RWPE1 (cell line): ENCODE results near the gene PPA2.

ENCODE experiments used
- CTCF ChIA-PET: fragments of 350-600 bp; sonication (Branson Sonifier 250); formaldehyde crosslinking; extraction: SDS; loops from one replicate; lab custom pipeline; 2021; lab: Yijun Ruan, JAX
- POLR2A ChIA-PET: fragments of 400-600 bp; formaldehyde crosslinking; extraction: SDS; loops from one replicate; lab custom pipeline; 2020; ENCODE audit warnings: antibody characterized with exemption; ENCODE audit not compliant: low non-redundant PET; lab: Yijun Ruan, JAX
- DNase-seq: peaks from one replicate; pipeline ENCODE4 v3.0.0; 2012; ENCODE audit warnings: low spot score
- H3K27ac ChIP-seq: fragments of 450-650 bp; 2 replicates; pipeline ENCODE4 v1.5.1; 2017
- TF ChIP-seq, protein P1 (sequence below): fragments of 450-650 bp; conservative IDR thresholded peaks from 2 replicates; pipeline ENCODE4 v1.5.1; 2017; ENCODE audit warnings: low read depth, mild to moderate bottlenecking

The PPA2 gene

DNA sequence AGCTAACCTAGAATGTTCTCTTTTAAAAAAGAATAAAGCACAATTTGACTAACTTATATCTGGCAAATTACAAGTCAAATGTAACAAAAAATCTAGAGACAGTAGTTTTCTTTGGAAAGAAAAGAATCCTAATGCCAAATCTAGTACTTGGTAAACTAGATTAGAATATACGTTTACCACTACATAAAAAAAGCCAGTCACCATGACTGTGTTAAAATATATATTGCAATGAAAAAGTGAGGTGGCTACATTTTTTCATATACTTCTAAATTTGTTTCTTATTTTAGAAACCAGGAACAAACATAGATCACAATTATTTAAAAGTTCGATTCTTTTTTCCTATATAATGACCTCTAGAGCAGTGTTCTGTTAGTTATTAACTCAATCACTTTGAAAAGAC, 29.6 kb upstream of the PPA2 start:
- H3K27ac ChIP-seq: no peak overlapping the region
- CTCF ChIA-PET: interaction anchor here (1.4 kb wide), 1 partner anchor 17 kb away, joined by 4 read pairs; no protein-coding TSS in a partner anchor
- POLR2A ChIA-PET: no interaction called here
- no peak for DNase-seq
- TF ChIP-seq, protein P1, sequence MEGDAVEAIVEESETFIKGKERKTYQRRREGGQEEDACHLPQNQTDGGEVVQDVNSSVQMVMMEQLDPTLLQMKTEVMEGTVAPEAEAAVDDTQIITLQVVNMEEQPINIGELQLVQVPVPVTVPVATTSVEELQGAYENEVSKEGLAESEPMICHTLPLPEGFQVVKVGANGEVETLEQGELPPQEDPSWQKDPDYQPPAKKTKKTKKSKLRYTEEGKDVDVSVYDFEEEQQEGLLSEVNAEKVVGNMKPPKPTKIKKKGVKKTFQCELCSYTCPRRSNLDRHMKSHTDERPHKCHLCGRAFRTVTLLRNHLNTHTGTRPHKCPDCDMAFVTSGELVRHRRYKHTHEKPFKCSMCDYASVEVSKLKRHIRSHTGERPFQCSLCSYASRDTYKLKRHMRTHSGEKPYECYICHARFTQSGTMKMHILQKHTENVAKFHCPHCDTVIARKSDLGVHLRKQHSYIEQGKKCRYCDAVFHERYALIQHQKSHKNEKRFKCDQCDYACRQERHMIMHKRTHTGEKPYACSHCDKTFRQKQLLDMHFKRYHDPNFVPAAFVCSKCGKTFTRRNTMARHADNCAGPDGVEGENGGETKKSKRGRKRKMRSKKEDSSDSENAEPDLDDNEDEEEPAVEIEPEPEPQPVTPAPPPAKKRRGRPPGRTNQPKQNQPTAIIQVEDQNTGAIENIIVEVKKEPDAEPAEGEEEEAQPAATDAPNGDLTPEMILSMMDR: no peak

DNA sequence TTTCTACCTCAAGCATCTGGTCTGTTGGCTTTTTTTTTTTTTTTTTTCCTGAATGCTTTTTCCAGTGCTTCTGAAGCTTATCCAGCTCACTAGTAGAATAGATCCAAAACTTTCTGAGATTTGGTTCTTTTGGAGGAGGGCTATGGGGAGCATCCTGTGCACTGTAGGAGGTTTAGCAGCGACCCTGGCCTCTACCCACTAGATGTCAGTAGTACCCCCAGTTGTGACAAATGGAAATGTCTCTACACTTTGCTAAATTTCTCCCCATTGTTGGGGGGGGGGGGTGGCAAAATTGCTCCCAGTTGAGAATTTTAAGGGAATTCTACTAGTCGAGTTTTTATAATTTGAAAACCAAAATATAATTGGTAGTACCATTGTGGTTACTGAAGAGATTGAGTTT, 23.0 kb upstream of the PPA2 start:
- ChIA-PET CTCF (interaction anchor here (0.6 to 0.8 kb wide), 6 partner anchors 16 to 588 kb away, joined by 3 to 6 read pairs (median 3); no protein-coding TSS in a partner anchor), POLR2A (no interaction called here)
- TF ChIP-seq, protein P1: no peak
- no peak overlapping the region for H3K27ac ChIP-seq
- DNase-seq: no peak

DNA sequence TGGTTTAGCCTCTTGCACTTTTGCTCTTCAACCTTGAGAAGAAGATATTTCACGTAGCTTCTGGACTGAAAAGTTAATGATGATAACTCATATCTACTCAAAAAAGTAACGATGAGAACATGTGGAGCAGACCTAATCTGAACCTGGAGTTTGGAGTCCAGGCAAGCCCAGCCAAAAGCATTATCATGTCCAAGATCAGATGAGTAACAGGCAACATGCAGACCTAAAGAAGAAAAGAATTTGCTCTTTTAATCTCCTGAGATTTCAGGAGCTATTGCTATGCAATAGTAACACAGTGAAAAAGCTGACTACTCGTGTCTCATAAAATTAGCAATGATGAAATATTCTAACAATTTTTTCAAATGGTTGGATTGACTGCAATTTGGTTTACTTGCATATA, 21.8 kb upstream of the PPA2 start:
- POLR2A ChIA-PET: no interaction called here
- CTCF ChIA-PET: interaction anchor here (0.6 kb wide), 1 partner anchor 374 kb away, joined by 3 read pairs; no protein-coding TSS in a partner anchor

DNA sequence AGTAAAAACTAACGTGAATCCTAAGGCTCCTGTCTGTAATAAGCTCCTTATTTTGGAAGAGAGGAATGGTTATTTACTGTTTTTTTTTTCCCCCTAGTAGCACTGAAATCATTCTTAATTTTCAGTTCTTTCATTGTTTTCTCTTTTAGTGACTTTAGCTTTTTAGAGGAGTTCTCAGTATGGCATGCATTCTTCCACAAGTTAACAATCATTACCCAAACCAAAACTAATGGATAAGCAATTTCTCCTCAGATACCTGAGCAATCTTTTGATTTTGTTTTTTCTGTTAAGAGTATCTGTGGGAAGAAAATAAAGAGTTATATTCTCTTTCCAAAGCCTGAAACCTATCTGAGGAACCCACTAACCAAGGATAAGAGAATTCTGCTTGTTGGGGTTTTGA, 16.7 kb upstream of the PPA2 start:
- ChIA-PET POLR2A (no interaction called here), CTCF (interaction anchor here (0.6 kb wide), 1 partner anchor 282 kb away, joined by 3 read pairs; no protein-coding TSS in a partner anchor)
- H3K27ac ChIP-seq: no peak overlapping the region
- TF ChIP-seq, protein P1: no peak
- no peak for DNase-seq

More for the DNA sequence above, 21.8 kb upstream of the PPA2 start:
- no peak overlapping the region for H3K27ac ChIP-seq
- DNase-seq: no peak
- TF ChIP-seq, protein P1: no peak

DNA sequence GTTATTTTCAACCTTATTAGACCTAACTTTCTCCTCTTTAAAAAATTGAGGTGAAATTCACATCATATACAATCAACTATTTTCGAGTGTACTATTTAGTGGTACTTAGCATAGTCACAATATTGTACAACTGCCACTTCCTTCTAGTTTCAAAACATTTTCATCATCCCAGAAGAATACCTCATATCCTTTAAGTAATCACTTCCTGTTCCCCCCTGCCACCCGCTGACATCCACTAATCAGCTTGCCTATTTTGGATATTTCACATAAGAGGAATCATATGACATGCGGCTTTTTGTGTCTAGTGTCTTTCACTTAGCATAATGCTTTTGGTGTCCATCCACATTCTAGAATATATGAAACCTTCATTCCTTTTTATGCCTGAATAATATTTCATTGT, 10.0 kb upstream of the PPA2 start:
- TF ChIP-seq, protein P1: no peak
- ChIA-PET CTCF (no interaction called here), POLR2A (no interaction called here)
- DNase-seq: no peak
- H3K27ac ChIP-seq: no peak overlapping the region

DNA sequence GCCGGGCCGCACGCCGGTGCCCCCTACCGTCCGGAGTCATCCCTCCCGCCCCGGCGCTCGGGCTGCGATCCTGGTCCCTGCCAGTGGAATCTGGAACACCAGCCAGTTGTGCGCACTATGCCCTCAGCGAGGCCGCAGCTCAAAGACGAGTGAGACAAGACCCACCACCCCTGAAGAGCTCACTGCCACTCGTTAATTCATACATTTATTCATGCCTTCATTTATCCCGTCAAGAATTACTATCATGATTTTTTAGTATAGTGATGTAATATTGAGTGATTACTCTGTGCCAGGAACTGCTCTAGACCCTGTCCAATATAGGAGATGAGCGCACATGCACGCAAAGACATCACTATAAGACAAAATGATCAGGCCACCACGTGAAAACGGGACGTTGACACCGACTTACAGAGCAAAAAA, 247 bp upstream of the PPA2 start:
- peak; percentile 85 for DNase-seq
- POLR2A ChIA-PET: interaction anchor here (0.6 kb wide), 1 partner anchor 319 kb away, joined by 3 read pairs; no protein-coding TSS in a partner anchor
- TF ChIP-seq, protein P1: peak; percentile 93
- H3K27ac ChIP-seq: peak overlapping the region; percentile 95
- CTCF ChIA-PET: interaction anchor here (0.5 to 1.4 kb wide), 11 partner anchors 13 to 1687 kb away, joined by 3 to 5 read pairs (median 3); no protein-coding TSS in a partner anchor
